Progenitor cell of endocrine pancreas (in vitro differentiated cells): Measurements from ENCODE around the gene TMPRSS6. TPM values are rescaled to one million over a fixed set of nuclear protein-coding genes. Genes with fewer than 3 reads are reported as not detected.

Experiments used
- DNase-seq: peaks from one replicate; pipeline ENCODE4 v3.0.0; 2021; ENCODE audit warnings: low spot score; ENCODE audit not compliant: unreplicated experiment
- H3K27ac Mint-ChIP-seq: 2 replicates; pipeline ENCODE4 v1.8.0; 2021; ENCODE audit warnings: mild to moderate bottlenecking, moderate library complexity, mixed read lengths
- H3K27me3 Mint-ChIP-seq: 2 replicates; pipeline ENCODE4 v1.8.0; 2021; ENCODE audit warnings: mixed read lengths
- H3K36me3 Mint-ChIP-seq: 2 replicates; pipeline ENCODE4 v1.8.0; 2022; ENCODE audit warnings: mixed read lengths; ENCODE audit not compliant: insufficient read depth
- H3K4me1 Mint-ChIP-seq: 2 replicates; pipeline ENCODE4 v1.8.0; 2021; ENCODE audit warnings: low read depth, mixed read lengths
- H3K4me3 Mint-ChIP-seq: 2 replicates; pipeline ENCODE4 v1.8.0; 2021; ENCODE audit warnings: low read depth, mild to moderate bottlenecking, moderate library complexity, mixed read lengths
- H3K9me3 Mint-ChIP-seq: 2 replicates; pipeline ENCODE4 v1.8.0; 2021; ENCODE audit warnings: low read depth, mixed read lengths
- CTCF ChIP-seq: fragments of 200-600 bp; sonication (generic); IDR thresholded peaks from one replicate; pipeline ENCODE4 v1.5.0; 2021; ENCODE audit warnings: antibody characterized with exemption, mild to moderate bottlenecking; ENCODE audit not compliant: unreplicated experiment
- total RNA-seq: library from RNA; stranded (reverse); gene quantifications from 2 replicates; pipeline ENCODE4 v1.2.1, GENCODE V29; 2021

The TMPRSS6 gene
- total RNA-seq, 1 donor from 2014 or later = 12.6 TPM

GRCh38 chr22:37133304-37134018 is 23.9 kb upstream of the TMPRSS6 start:
- H3K9me3 Mint-ChIP-seq = no peaks in the 10 kb centered on the region
- H3K4me1 Mint-ChIP-seq = no peaks in the 10 kb centered on the region
- H3K4me3 Mint-ChIP-seq = no peak overlapping the region
- no peak for DNase-seq
- H3K27me3 Mint-ChIP-seq = peaks cover 21% of the 10 kb centered on the region
- H3K27ac Mint-ChIP-seq = no peak overlapping the region
- no peak for TF ChIP-seq CTCF
- H3K36me3 Mint-ChIP-seq = no peaks in the 10 kb centered on the region

- no peak for DNase-seq
- Mint-ChIP-seq H3K9me3 (no peaks in the 10 kb centered on the region), H3K27me3 (peaks cover 16% of the 10 kb centered on the region), H3K4me3 (no peak overlapping the region), H3K36me3 (no peaks in the 10 kb centered on the region), H3K27ac (no peak overlapping the region), H3K4me1 (no peaks in the 10 kb centered on the region)
- TF ChIP-seq CTCF = no peak
Observed at GRCh38 chr22:37132773-37133172, 23.3 kb upstream of the TMPRSS6 start.

GRCh38 chr22:37129866-37130441 is 20.4 kb upstream of the TMPRSS6 start:
- no peaks in the 10 kb centered on the region for H3K36me3 Mint-ChIP-seq
- peaks cover 1% of the 10 kb centered on the region for H3K4me1 Mint-ChIP-seq
- H3K27me3 Mint-ChIP-seq = peaks cover 10% of the 10 kb centered on the region
- no peak for DNase-seq
- no peak for TF ChIP-seq CTCF
- no peak overlapping the region for H3K4me3 Mint-ChIP-seq
- H3K9me3 Mint-ChIP-seq = no peaks in the 10 kb centered on the region
- H3K27ac Mint-ChIP-seq = no peak overlapping the region

GRCh38 chr22:37128555-37129281 is 19.2 kb upstream of the TMPRSS6 start:
- H3K9me3 Mint-ChIP-seq = no peaks in the 10 kb centered on the region
- DNase-seq = no peak
- H3K27ac Mint-ChIP-seq = no peak overlapping the region
- no peak overlapping the region for H3K4me3 Mint-ChIP-seq
- no peaks in the 10 kb centered on the region for H3K36me3 Mint-ChIP-seq
- peaks cover 1% of the 10 kb centered on the region for H3K4me1 Mint-ChIP-seq
- peaks cover 8% of the 10 kb centered on the region for H3K27me3 Mint-ChIP-seq
- TF ChIP-seq CTCF = no peak

- peaks cover 4% of the 10 kb centered on the region for H3K4me1 Mint-ChIP-seq
- H3K9me3 Mint-ChIP-seq = no peaks in the 10 kb centered on the region
- H3K27me3 Mint-ChIP-seq = peaks cover 16% of the 10 kb centered on the region
- H3K4me3 Mint-ChIP-seq = no peak overlapping the region
- H3K27ac Mint-ChIP-seq = no peak overlapping the region
- no peaks in the 10 kb centered on the region for H3K36me3 Mint-ChIP-seq
- TF ChIP-seq CTCF = no peak
- no peak for DNase-seq
Observed at GRCh38 chr22:37127350-37127878, 17.9 kb upstream of the TMPRSS6 start.
